T-cell (primary cell): ENCODE data around the gene CELSR1. TPM values are rescaled to one million over a fixed set of nuclear protein-coding genes. Genes with fewer than 3 reads are reported as not detected.

Experiments
- ATAC-seq, 4 experiments: fragments of 200-7000 bp in 3 of 4; fragments of 150-1000 bp in 1 of 4; cut with Tn5 transposase; replicated peaks in 1 of 4; 1 replicate in 3 of 4; 2 replicates in 1 of 4; pipeline ENCODE4 v1.10.0; 2021; ENCODE audit warnings: moderate library complexity in 3 of 4, mild to moderate bottlenecking in 2 of 4, moderate number of reproducible peaks in 1 of 4
- CTCF ChIA-PET, 2 donors: fragments of 300-600 bp; sonication (Branson Sonifier 250); formaldehyde crosslinking; loops; one replicate each; lab custom pipeline; 2022; ENCODE audit warnings: antibody characterized with exemption in 2 of 2; lab: Charles Lee
- POLR2A ChIA-PET, 2 donors: fragments of 300-600 bp; sonication (Branson Sonifier 250); formaldehyde crosslinking; loops; one replicate each; lab custom pipeline; 2022; ENCODE audit warnings: antibody characterized with exemption in 2 of 2; lab: Charles Lee
- DNase-seq, 35 experiments: peaks; one replicate each; pipeline versions ENCODE4 v3.0.0 to v3.0.0-alpha.2; 2013 to 2023
- H3K27ac ChIP-seq: one replicate; pipeline ENCODE4 v1.5.1; 2013; ENCODE audit warnings: low read length
- H3K27me3 ChIP-seq, 2 experiments: replicated peaks in 1 of 2; 1 replicate in 1 of 2; 2 replicates in 1 of 2; pipeline versions ENCODE4 v1.6.1 to v1.7.0; 2013; ENCODE audit warnings: low read length in 1 of 2, mixed read lengths in 1 of 2; ENCODE audit not compliant: control insufficient read depth in 2 of 2, insufficient read depth in 2 of 2; ENCODE audit errors: extremely low read depth in 1 of 2
- H3K36me3 ChIP-seq, 2 donors: 1 replicate in 1 of 2; 2 replicates in 1 of 2; pipeline versions ENCODE4 v1.6.1 to v1.7.0; 2013; ENCODE audit warnings: low read length in 1 of 2; ENCODE audit not compliant: control insufficient read depth in 2 of 2, insufficient read depth in 1 of 2; ENCODE audit errors: extremely low read depth in 1 of 2
- H3K4me1 ChIP-seq, 2 experiments: 1 replicate in 1 of 2; 2 replicates in 1 of 2; pipeline versions ENCODE4 v1.6.1 to v1.7.0; 2013; ENCODE audit warnings: low read length in 2 of 2, mixed read lengths in 1 of 2; ENCODE audit not compliant: insufficient read depth in 2 of 2, control insufficient read depth in 1 of 2; ENCODE audit errors: extremely low read depth in 1 of 2
- H3K4me3 ChIP-seq, 2 donors: 1 replicate in 1 of 2; 2 replicates in 1 of 2; pipeline versions ENCODE4 v1.5.1 to v1.7.0; 2013; ENCODE audit warnings: mild to moderate bottlenecking in 2 of 2, low read length in 1 of 2, moderate library complexity in 1 of 2; ENCODE audit not compliant: control insufficient read depth in 1 of 2; ENCODE audit errors: extremely low read depth in 1 of 2
- H3K9me3 ChIP-seq: 2 replicates; pipeline ENCODE4 v1.7.0; 2013
- H3K27ac Mint-ChIP-seq, 2 donors: one replicate each; pipeline ENCODE4 v1.8.0; 2020 to 2021; ENCODE audit warnings: mild to moderate bottlenecking in 2 of 2, mixed read lengths in 2 of 2
- H3K27me3 Mint-ChIP-seq, 2 donors: one replicate each; pipeline ENCODE4 v1.8.0; 2021 to 2022; ENCODE audit warnings: mixed read lengths in 2 of 2
- H3K36me3 Mint-ChIP-seq: one replicate; pipeline ENCODE4 v1.8.0; 2021; ENCODE audit warnings: mixed read lengths
- H3K4me1 Mint-ChIP-seq, 3 donors: one replicate each; pipeline ENCODE4 v1.8.0; 2020 to 2022; ENCODE audit warnings: mixed read lengths in 3 of 3, mild to moderate bottlenecking in 1 of 3
- H3K4me3 Mint-ChIP-seq, 3 donors: one replicate each; pipeline ENCODE4 v1.8.0; 2020 to 2022; ENCODE audit warnings: mild to moderate bottlenecking in 3 of 3, mixed read lengths in 3 of 3, moderate library complexity in 3 of 3
- H3K9me3 Mint-ChIP-seq, 3 donors: one replicate each; pipeline ENCODE4 v1.8.0; 2020 to 2022; ENCODE audit warnings: mixed read lengths in 3 of 3
- WGBS: methylation state at CpG from one replicate; pipeline ENCODE4 v1.1.5; 2013; ENCODE audit warnings: missing lambda C conversion rate; ENCODE audit not compliant: insufficient coverage; 5-methylcytosine and 5-hydroxymethylcytosine counted together
- total RNA-seq, 35 experiments: library from RNA in 6 of 35; stranded (reverse) in 6 of 35; fragments of 120-200 nt in 1 of 35; gene quantifications; one replicate each; pipeline versions ENCODE4 v1.2.1 to v1.2.4 and lab custom pipeline; 2013 to 2026

The CELSR1 gene
- total RNA-seq, 5 donors from 2014 or later (not counting 1 experiment from before 2014, with no cell fraction given), result 1.1 to 2.7 (median 1.6) TPM

GRCh38 chr22:46359362-46359761, 178.1 kb downstream of the CELSR1 start:
- no peak overlapping the region for H3K4me3 Mint-ChIP-seq
- ChIA-PET POLR2A (no interaction called here), CTCF (no interaction called here)
- H3K4me1 Mint-ChIP-seq, result peaks cover 0 to 2% (median 2%) of the 10 kb centered on the region in 3 donors
- H3K27me3 Mint-ChIP-seq, result peaks cover 0 to 1% of the 10 kb centered on the region in 2 donors
- H3K27ac ChIP-seq, result no peak overlapping the region
- H3K4me1 ChIP-seq, result peaks cover 0 to 4% of the 10 kb centered on the region in 2 experiments
- H3K9me3 ChIP-seq, result no peaks in the 10 kb centered on the region
- peaks cover 18% of the 10 kb centered on the region for H3K36me3 Mint-ChIP-seq
- H3K36me3 ChIP-seq, result peaks cover 11 to 38% of the 10 kb centered on the region in 2 donors
- no peak overlapping the region for H3K27ac Mint-ChIP-seq
- ATAC-seq (no peak), DNase-seq (no peak)
- peaks cover 0 to 18% of the 10 kb centered on the region in 2 experiments for H3K27me3 ChIP-seq
- H3K9me3 Mint-ChIP-seq, result peaks cover 3 to 6% (median 4%) of the 10 kb centered on the region in 3 donors
- WGBS, result 90% methylated on average over 12 of the region's 14 CpGs
- H3K4me3 ChIP-seq, result no peak overlapping the region

GRCh38 chr22:46358766-46359165, 178.7 kb downstream of the CELSR1 start:
- ChIA-PET CTCF (no interaction called here), POLR2A (no interaction called here)
- Histone ChIP-seq H3K4me1 (peaks cover 0 to 4% of the 10 kb centered on the region in 2 experiments), H3K27ac (no peak overlapping the region), H3K27me3 (peaks cover 0 to 13% of the 10 kb centered on the region in 2 experiments), H3K4me3 (no peak overlapping the region), H3K36me3 (peaks cover 11 to 44% of the 10 kb centered on the region in 2 donors), H3K9me3 (no peaks in the 10 kb centered on the region)
- DNase-seq (no peak), ATAC-seq (no peak)
- WGBS, result no CpG with 5 or more reads among the region's 6 CpGs
- Mint-ChIP-seq H3K27ac (no peak overlapping the region), H3K27me3 (peaks cover 0 to 1% of the 10 kb centered on the region in 2 donors), H3K4me3 (no peak overlapping the region), H3K9me3 (peaks cover 3 to 6% (median 4%) of the 10 kb centered on the region in 3 donors), H3K36me3 (peaks cover 18% of the 10 kb centered on the region), H3K4me1 (peaks cover 0 to 2% (median 2%) of the 10 kb centered on the region in 3 donors)

- H3K9me3 Mint-ChIP-seq, result peaks cover 3 to 6% (median 4%) of the 10 kb centered on the region in 3 donors
These were observed 179.5 kb downstream of the CELSR1 start for GRCh38 chr22:46357711-46358520.

DNA sequence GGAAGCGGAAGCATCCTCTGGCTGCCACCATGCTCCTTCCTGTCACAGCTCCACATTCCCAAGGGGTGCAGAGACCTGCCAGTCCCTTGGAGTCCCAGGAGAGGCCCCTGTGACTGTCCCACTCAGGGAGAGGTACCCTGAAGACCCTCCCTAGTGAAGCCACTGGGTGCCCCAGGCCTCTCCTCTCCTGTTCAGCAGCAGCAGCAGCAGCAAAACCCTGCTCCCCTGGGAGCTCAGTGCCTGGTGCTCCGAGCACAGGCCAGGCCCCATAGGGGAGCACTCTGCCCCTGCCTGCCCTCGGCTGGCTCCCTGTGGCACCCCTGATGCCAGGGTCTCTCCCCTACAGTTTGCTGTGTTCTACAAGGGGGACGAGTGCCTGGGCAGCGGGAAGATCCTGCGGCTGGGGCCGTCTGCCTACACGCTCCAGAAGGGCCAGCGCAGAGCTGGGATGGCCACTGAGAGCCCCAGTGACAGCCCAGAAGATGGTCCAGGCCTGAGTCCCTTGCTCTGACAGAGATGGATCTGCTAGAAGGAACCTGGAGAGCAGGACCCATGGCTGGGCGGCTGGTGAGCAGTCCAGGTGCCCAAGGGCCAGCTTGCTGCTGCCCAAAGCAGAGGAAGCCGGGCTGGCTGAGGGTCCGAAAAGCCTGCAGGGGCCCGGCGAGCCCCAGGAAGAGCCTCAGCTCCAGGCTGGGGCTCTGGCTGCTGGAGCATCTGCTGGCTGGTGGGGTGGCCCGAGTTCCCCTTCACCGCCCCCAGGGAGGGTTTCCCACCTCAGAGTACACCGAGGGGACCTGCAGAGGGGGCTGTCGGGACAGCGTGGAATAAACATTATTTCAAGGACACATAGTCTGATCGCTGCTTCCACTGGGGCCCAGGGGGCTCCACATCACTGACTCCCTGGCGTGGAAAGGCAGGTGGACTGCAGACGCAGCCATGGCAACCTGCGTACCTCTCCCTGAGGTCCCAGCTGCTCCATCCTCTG, 180.6 kb downstream of the CELSR1 start:
- H3K27ac ChIP-seq, result no peak overlapping the region
- peaks cover 3 to 6% (median 4%) of the 10 kb centered on the region in 3 donors for H3K9me3 Mint-ChIP-seq
- ChIA-PET POLR2A (no interaction called here), CTCF (no interaction called here)
- no peak overlapping the region for H3K27ac Mint-ChIP-seq
- WGBS, result 96% methylated on average over 22 of the region's 23 CpGs
- H3K36me3 Mint-ChIP-seq, result peaks cover 31% of the 10 kb centered on the region
- no peaks in the 10 kb centered on the region for H3K9me3 ChIP-seq
- H3K27me3 Mint-ChIP-seq, result no peaks in the 10 kb centered on the region
- H3K4me3 ChIP-seq, result no peak overlapping the region
- no peaks in the 10 kb centered on the region for H3K4me1 Mint-ChIP-seq
- H3K4me1 ChIP-seq, result no peaks in the 10 kb centered on the region
- no peak overlapping the region for H3K4me3 Mint-ChIP-seq
- peaks cover 18 to 63% of the 10 kb centered on the region in 2 donors for H3K36me3 ChIP-seq
- DNase-seq (no peak), ATAC-seq (no peak)
- H3K27me3 ChIP-seq, result no peaks in the 10 kb centered on the region

More at GRCh38 chr22:46357711-46358520, 179.5 kb downstream of the CELSR1 start:
- peaks cover 0 to 5% of the 10 kb centered on the region in 2 experiments for H3K27me3 ChIP-seq
- no peak for ATAC-seq
- H3K27ac Mint-ChIP-seq, result no peak overlapping the region
- peaks cover 21% of the 10 kb centered on the region for H3K36me3 Mint-ChIP-seq
- ChIA-PET POLR2A (no interaction called here), CTCF (no interaction called here)
- WGBS, result 88% methylated on average over 15 of the region's 19 CpGs
- H3K27me3 Mint-ChIP-seq, result no peaks in the 10 kb centered on the region
- H3K9me3 ChIP-seq, result no peaks in the 10 kb centered on the region
- H3K4me3 ChIP-seq, result no peak overlapping the region
- peaks cover 0 to 4% of the 10 kb centered on the region in 2 experiments for H3K4me1 ChIP-seq
- H3K36me3 ChIP-seq, result peaks cover 11 to 52% of the 10 kb centered on the region in 2 donors
- no peak overlapping the region for H3K4me3 Mint-ChIP-seq
- no peak overlapping the region for H3K27ac ChIP-seq
- H3K4me1 Mint-ChIP-seq, result peaks cover 0 to 2% (median 2%) of the 10 kb centered on the region in 3 donors
- DNase-seq, result no peak

DNA sequence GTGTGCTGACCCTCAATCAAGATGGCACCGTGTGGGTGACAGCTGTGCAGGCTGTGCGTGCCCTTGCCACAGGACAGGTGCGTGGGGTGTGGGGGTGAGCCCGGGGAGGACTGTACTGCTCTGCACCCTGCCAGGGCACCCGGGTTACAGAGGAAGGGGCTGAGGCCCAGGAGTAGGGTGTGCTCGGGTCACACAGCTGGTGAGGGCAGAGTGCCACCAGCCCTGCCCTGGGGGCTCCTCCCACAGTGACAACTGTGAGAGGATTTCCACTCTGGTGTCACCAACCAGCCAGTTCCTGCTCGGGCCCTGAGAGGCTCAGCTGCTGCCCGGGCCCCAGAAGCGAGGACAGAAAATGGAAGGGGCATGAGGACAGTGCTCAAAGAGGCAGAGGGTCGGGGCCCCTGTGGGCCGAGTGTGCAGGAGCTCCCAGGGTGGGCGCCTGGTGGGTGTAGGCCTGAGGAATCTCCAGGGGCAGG, 181.4 kb downstream of the CELSR1 start:
- Histone ChIP-seq H3K27me3 (no peaks in the 10 kb centered on the region), H3K4me1 (no peaks in the 10 kb centered on the region), H3K36me3 (peaks cover 22 to 71% of the 10 kb centered on the region in 2 donors), H3K27ac (no peak overlapping the region), H3K4me3 (no peak overlapping the region), H3K9me3 (no peaks in the 10 kb centered on the region)
- Mint-ChIP-seq H3K27me3 (no peaks in the 10 kb centered on the region), H3K4me1 (no peaks in the 10 kb centered on the region), H3K27ac (no peak overlapping the region), H3K36me3 (peaks cover 35% of the 10 kb centered on the region), H3K9me3 (peaks cover 3 to 6% (median 4%) of the 10 kb centered on the region in 3 donors), H3K4me3 (no peak overlapping the region)
- DNase-seq, result no peak
- POLR2A ChIA-PET, result no interaction called here
- CTCF ChIA-PET, result no interaction called here
- no peak for ATAC-seq
- 83% methylated on average over 6 of the region's 12 CpGs for WGBS
